Activated naive CD4-positive, alpha-beta T cell (primary cell): ENCODE results near the gene ERCC2.
"Not testable (repeated sequence)": the region's sequence is repeated elsewhere in the genome, so short reads cannot be mapped to it uniquely, and the experiment has no call there.

ENCODE experiments used
- DNase-seq, 4 experiments: peaks; one replicate each; lab custom pipeline; 2025; lab: John Stamatoyannopoulos, UW

ERCC2 gene

GRCh38 chr19:45333609-45334303, 36.6 kb downstream of the ERCC2 start:
- DNase-seq = no peak

- DNase-seq = no peak
These were observed 39.0 kb downstream of the ERCC2 start for GRCh38 chr19:45331411-45331810.

- DNase-seq = no peak
These were observed 42.8 kb downstream of the ERCC2 start for GRCh38 chr19:45327404-45328143.

- DNase-seq = no peak
These were observed 45.9 kb downstream of the ERCC2 start for GRCh38 chr19:45324349-45324907.

GRCh38 chr19:45323671-45324081, 46.7 kb downstream of the ERCC2 start:
- no peak for DNase-seq

- DNase-seq = no peak
These were observed 47.6 kb downstream of the ERCC2 start, which contains the start of gene CKM for GRCh38 chr19:45322744-45323281. CKM (minus strand) TSS chr19:45322875; CDS start chr19:45319713, 3,162 bp downstream.

GRCh38 chr19:45322311-45322710, 48.1 kb downstream of the ERCC2 start:
- DNase-seq = no peak

GRCh38 chr19:45321848-45322247, 48.5 kb downstream of the ERCC2 start:
- no peak for DNase-seq

- DNase-seq = no peak
These were observed 49.2 kb downstream of the ERCC2 start for GRCh38 chr19:45320997-45321775.

- DNase-seq = no peak
These were observed 55.1 kb downstream of the ERCC2 start for GRCh38 chr19:45315304-45315703.

- DNase-seq = no peak
These were observed 55.6 kb downstream of the ERCC2 start for GRCh38 chr19:45314708-45315245.

- not testable (repeated sequence) for DNase-seq
These were observed 58.1 kb downstream of the ERCC2 start for GRCh38 chr19:45312285-45312684.

- DNase-seq = no peak
These were observed 58.8 kb downstream of the ERCC2 start for GRCh38 chr19:45311621-45312020.

- not testable (repeated sequence) for DNase-seq
These were observed 61.1 kb downstream of the ERCC2 start for GRCh38 chr19:45309322-45309721.

GRCh38 chr19:45307361-45307760, 63.0 kb downstream of the ERCC2 start:
- DNase-seq = no peak

- DNase-seq = no peak
These were observed 63.8 kb downstream of the ERCC2 start for GRCh38 chr19:45306518-45307027.

GRCh38 chr19:45306040-45306439, 64.3 kb downstream of the ERCC2 start:
- DNase-seq = no peak

GRCh38 chr19:45305421-45305820, 65.0 kb downstream of the ERCC2 start:
- DNase-seq = no peak

GRCh38 chr19:45305007-45305406, 65.4 kb downstream of the ERCC2 start:
- no peak for DNase-seq

GRCh38 chr19:45304141-45304926, 66.0 kb downstream of the ERCC2 start:
- DNase-seq = no peak
